GM23338 (cell line): ENCODE data around the gene PSMD13. TPM values are rescaled to one million over a fixed set of nuclear protein-coding genes. Genes with fewer than 3 reads are reported as not detected.

Source experiments
- ATAC-seq: fragments of 200-7000 bp; cut with Tn5 transposase; 3 replicates; pipeline ENCODE4 v1.9.1; 2020
- DNase-seq: peaks from one replicate; pipeline ENCODE4 v3.0.0-alpha.2; 2015; ENCODE audit warnings: low spot score
- H2AFZ ChIP-seq: fragments of 200-600 bp; sonication (generic); 2 replicates; pipeline ENCODE4 v1.8.0; 2016; ENCODE audit warnings: antibody characterized with exemption, mild to moderate bottlenecking, moderate library complexity
- H3F3A ChIP-seq: fragments of 200-600 bp; sonication (generic); replicated peaks from 2 replicates; pipeline ENCODE4 v1.8.0; 2017; ENCODE audit warnings: antibody characterized with exemption, mixed run types, low read depth
- H3K27ac ChIP-seq: fragments of 200-600 bp; sonication (generic); 2 replicates; pipeline ENCODE4 v1.6.1; 2016; ENCODE audit warnings: low read depth
- H3K27me3 ChIP-seq: fragments of 200-600 bp; sonication (generic); 2 replicates; pipeline ENCODE4 v1.8.0; 2016; ENCODE audit warnings: mild to moderate bottlenecking, mixed run types, moderate library complexity; ENCODE audit not compliant: insufficient read depth
- H3K36me3 ChIP-seq: fragments of 200-600 bp; sonication (generic); 2 replicates; pipeline ENCODE4 v1.8.0; 2016; ENCODE audit warnings: mild to moderate bottlenecking; ENCODE audit not compliant: insufficient read depth
- H3K4me1 ChIP-seq: fragments of 200-600 bp; sonication (generic); 2 replicates; pipeline ENCODE4 v1.8.0; 2016; ENCODE audit warnings: mild to moderate bottlenecking, moderate library complexity; ENCODE audit not compliant: insufficient read depth
- H3K4me2 ChIP-seq: fragments of 200-600 bp; sonication (generic); 2 replicates; pipeline ENCODE4 v1.7.1; 2017; ENCODE audit warnings: mixed run types
- H3K4me3 ChIP-seq: fragments of 200-600 bp; sonication (generic); 2 replicates; pipeline ENCODE4 v1.6.1; 2016; ENCODE audit warnings: mixed run types
- H3K79me2 ChIP-seq: fragments of 200-600 bp; sonication (generic); replicated peaks from 2 replicates; pipeline ENCODE4 v1.8.0; 2017; ENCODE audit warnings: mild to moderate bottlenecking; ENCODE audit not compliant: insufficient read depth
- H3K9me2 ChIP-seq: fragments of 200-600 bp; sonication (generic); 2 replicates; pipeline ENCODE4 v1.8.0; 2017; ENCODE audit not compliant: insufficient read depth
- H4K20me1 ChIP-seq: fragments of 200-600 bp; sonication (generic); replicated peaks from 2 replicates; pipeline ENCODE4 v1.8.0; 2017; ENCODE audit warnings: mild to moderate bottlenecking; ENCODE audit not compliant: insufficient read depth
- H3K27ac Mint-ChIP-seq: 2 replicates; pipeline ENCODE4 v1.8.0; 2020; ENCODE audit warnings: inconsistent platforms, mild to moderate bottlenecking, moderate library complexity, mixed read lengths
- H3K27me3 Mint-ChIP-seq: 3 replicates; pipeline ENCODE4 v1.8.0; 2022; ENCODE audit warnings: low read depth, mild to moderate bottlenecking, moderate library complexity, mixed read lengths, inconsistent platforms; ENCODE audit not compliant: insufficient read depth, poor library complexity
- H3K36me3 Mint-ChIP-seq: 3 replicates; pipeline ENCODE4 v1.8.0; 2021; ENCODE audit warnings: low read depth, mild to moderate bottlenecking, inconsistent platforms, moderate library complexity, mixed read lengths
- H3K4me1 Mint-ChIP-seq: 3 replicates; pipeline ENCODE4 v1.8.0; 2020; ENCODE audit warnings: mild to moderate bottlenecking, inconsistent platforms, mixed read lengths
- H3K4me3 Mint-ChIP-seq: 3 replicates; pipeline ENCODE4 v1.8.0; 2021; ENCODE audit warnings: moderate library complexity, mild to moderate bottlenecking, inconsistent platforms, mixed read lengths
- H3K9me3 Mint-ChIP-seq: 3 replicates; pipeline ENCODE4 v1.8.0; 2020; ENCODE audit warnings: moderate library complexity, mild to moderate bottlenecking, inconsistent platforms, mixed read lengths
- CREB1 ChIP-seq: fragments of 250-450 bp; sonication (Bioruptor Pico); IDR thresholded peaks from 2 replicates; pipeline ENCODE4 v1.5.0; 2020; ENCODE audit warnings: low read depth, mild to moderate bottlenecking, moderate library complexity
- CTCF ChIP-seq, 2 experiments: fragments of 200-600 bp in 1 of 2; sonication (generic) in 1 of 2; conservative IDR thresholded peaks; 2 replicates each; pipeline versions ENCODE4 v1.5.1 to v1.6.1; 2016 to 2017; ENCODE audit warnings: antibody characterized with exemption in 2 of 2, low read depth in 2 of 2, mild to moderate bottlenecking in 2 of 2, moderate library complexity in 1 of 2
- ETS1 ChIP-seq: IDR thresholded peaks from 2 replicates; pipeline ENCODE4 v1.6.1; 2016; ENCODE audit warnings: antibody characterized with exemption
- EZH2 ChIP-seq: fragments of 200-600 bp; sonication (generic); IDR thresholded peaks from one replicate; pipeline ENCODE4 v1.8.0; 2017; ENCODE audit warnings: antibody characterized with exemption, mild to moderate bottlenecking, low read depth; ENCODE audit not compliant: unreplicated experiment
- EZH2phosphoT487 ChIP-seq: fragments of 200-600 bp; sonication (generic); IDR thresholded peaks from one replicate; pipeline ENCODE4 v1.8.1; 2018; ENCODE audit warnings: antibody characterized with exemption; ENCODE audit not compliant: unreplicated experiment
- JUNB ChIP-seq: IDR thresholded peaks from one replicate; pipeline ENCODE4 v1.6.1; 2016; ENCODE audit warnings: antibody characterized with exemption; ENCODE audit not compliant: unreplicated experiment
- NANOG ChIP-seq: IDR thresholded peaks from 2 replicates; pipeline ENCODE4 v1.6.1; 2016; ENCODE audit warnings: antibody characterized with exemption, borderline replicate concordance
- POLR2AphosphoS5 ChIP-seq: IDR thresholded peaks from 2 replicates; pipeline ENCODE4 v1.6.1; 2016; ENCODE audit warnings: antibody characterized with exemption, low read depth
- REST ChIP-seq: IDR thresholded peaks from one replicate; pipeline ENCODE4 v1.6.1; 2018; ENCODE audit warnings: antibody characterized with exemption; ENCODE audit not compliant: unreplicated experiment
- STAT1 ChIP-seq: IDR thresholded peaks from one replicate; pipeline ENCODE4 v1.6.1; 2016; ENCODE audit warnings: antibody characterized with exemption; ENCODE audit not compliant: unreplicated experiment
- ZNF114 ChIP-seq: fragments of 250-450 bp; sonication (Bioruptor Pico); IDR thresholded peaks from 2 replicates; pipeline ENCODE4 v1.5.0; 2020; ENCODE audit warnings: mild to moderate bottlenecking, moderate library complexity
- ZNF331 ChIP-seq: fragments of 250-450 bp; sonication (Bioruptor Pico); IDR thresholded peaks from 2 replicates; pipeline ENCODE4 v1.5.0; 2020; ENCODE audit warnings: low read depth, mild to moderate bottlenecking, moderate library complexity
- polyA plus RNA-seq: library from polyadenylated mRNA; unstranded; fragments of >200 nt; fragmentation: Nextera tagmentation; extraction: Ambion mirVana; gene quantifications from 2 replicates; pipeline ENCODE4 v1.2.1, GENCODE V29; 2016
- total RNA-seq: library from RNA; depleted of rRNA; stranded (reverse); fragments of >200 nt; shearing (Covaris generic); gene quantifications from 2 replicates; pipeline ENCODE4 v1.2.3, GENCODE V29; 2014
- TF ChIP-seq, protein P1 (sequence below): fragments of 250-450 bp; sonication (Bioruptor Pico); IDR thresholded peaks from 2 replicates; pipeline ENCODE4 v1.5.0; 2020; ENCODE audit warnings: mild to moderate bottlenecking, moderate library complexity

The PSMD13 gene
- total and polyA plus RNA-seq, 2 experiments from 2014 or later, result 111 to 114 TPM

GRCh38 chr11:294780-295179 lies 58.0 kb downstream of the PSMD13 start:
- Mint-ChIP-seq H3K36me3 (peaks cover 11% of the 10 kb centered on the region; the same call in 2 of the 3 replicates), H3K27me3 (peaks cover 8% of the 10 kb centered on the region), H3K27ac (no peak overlapping the region), H3K9me3 (no peaks in the 10 kb centered on the region), H3K4me3 (no peak overlapping the region), H3K4me1 (peaks cover 19% of the 10 kb centered on the region)
- no peak for ATAC-seq
- H3K27ac ChIP-seq, result no peak overlapping the region
- H3K4me3 ChIP-seq, result no peak overlapping the region
- no peak for TF ChIP-seq JUNB
- no peak for TF ChIP-seq ZNF114
- TF ChIP-seq NANOG, result no peak
- no peak for TF ChIP-seq ZNF331
- TF ChIP-seq CTCF (conservative IDR thresholded peaks at IDR 0.05; ENCODE audit: low read depth in 2 of 2), result no peak
- TF ChIP-seq POLR2AphosphoS5, result no peak
- no peak for TF ChIP-seq ETS1
- TF ChIP-seq, protein P1, sequence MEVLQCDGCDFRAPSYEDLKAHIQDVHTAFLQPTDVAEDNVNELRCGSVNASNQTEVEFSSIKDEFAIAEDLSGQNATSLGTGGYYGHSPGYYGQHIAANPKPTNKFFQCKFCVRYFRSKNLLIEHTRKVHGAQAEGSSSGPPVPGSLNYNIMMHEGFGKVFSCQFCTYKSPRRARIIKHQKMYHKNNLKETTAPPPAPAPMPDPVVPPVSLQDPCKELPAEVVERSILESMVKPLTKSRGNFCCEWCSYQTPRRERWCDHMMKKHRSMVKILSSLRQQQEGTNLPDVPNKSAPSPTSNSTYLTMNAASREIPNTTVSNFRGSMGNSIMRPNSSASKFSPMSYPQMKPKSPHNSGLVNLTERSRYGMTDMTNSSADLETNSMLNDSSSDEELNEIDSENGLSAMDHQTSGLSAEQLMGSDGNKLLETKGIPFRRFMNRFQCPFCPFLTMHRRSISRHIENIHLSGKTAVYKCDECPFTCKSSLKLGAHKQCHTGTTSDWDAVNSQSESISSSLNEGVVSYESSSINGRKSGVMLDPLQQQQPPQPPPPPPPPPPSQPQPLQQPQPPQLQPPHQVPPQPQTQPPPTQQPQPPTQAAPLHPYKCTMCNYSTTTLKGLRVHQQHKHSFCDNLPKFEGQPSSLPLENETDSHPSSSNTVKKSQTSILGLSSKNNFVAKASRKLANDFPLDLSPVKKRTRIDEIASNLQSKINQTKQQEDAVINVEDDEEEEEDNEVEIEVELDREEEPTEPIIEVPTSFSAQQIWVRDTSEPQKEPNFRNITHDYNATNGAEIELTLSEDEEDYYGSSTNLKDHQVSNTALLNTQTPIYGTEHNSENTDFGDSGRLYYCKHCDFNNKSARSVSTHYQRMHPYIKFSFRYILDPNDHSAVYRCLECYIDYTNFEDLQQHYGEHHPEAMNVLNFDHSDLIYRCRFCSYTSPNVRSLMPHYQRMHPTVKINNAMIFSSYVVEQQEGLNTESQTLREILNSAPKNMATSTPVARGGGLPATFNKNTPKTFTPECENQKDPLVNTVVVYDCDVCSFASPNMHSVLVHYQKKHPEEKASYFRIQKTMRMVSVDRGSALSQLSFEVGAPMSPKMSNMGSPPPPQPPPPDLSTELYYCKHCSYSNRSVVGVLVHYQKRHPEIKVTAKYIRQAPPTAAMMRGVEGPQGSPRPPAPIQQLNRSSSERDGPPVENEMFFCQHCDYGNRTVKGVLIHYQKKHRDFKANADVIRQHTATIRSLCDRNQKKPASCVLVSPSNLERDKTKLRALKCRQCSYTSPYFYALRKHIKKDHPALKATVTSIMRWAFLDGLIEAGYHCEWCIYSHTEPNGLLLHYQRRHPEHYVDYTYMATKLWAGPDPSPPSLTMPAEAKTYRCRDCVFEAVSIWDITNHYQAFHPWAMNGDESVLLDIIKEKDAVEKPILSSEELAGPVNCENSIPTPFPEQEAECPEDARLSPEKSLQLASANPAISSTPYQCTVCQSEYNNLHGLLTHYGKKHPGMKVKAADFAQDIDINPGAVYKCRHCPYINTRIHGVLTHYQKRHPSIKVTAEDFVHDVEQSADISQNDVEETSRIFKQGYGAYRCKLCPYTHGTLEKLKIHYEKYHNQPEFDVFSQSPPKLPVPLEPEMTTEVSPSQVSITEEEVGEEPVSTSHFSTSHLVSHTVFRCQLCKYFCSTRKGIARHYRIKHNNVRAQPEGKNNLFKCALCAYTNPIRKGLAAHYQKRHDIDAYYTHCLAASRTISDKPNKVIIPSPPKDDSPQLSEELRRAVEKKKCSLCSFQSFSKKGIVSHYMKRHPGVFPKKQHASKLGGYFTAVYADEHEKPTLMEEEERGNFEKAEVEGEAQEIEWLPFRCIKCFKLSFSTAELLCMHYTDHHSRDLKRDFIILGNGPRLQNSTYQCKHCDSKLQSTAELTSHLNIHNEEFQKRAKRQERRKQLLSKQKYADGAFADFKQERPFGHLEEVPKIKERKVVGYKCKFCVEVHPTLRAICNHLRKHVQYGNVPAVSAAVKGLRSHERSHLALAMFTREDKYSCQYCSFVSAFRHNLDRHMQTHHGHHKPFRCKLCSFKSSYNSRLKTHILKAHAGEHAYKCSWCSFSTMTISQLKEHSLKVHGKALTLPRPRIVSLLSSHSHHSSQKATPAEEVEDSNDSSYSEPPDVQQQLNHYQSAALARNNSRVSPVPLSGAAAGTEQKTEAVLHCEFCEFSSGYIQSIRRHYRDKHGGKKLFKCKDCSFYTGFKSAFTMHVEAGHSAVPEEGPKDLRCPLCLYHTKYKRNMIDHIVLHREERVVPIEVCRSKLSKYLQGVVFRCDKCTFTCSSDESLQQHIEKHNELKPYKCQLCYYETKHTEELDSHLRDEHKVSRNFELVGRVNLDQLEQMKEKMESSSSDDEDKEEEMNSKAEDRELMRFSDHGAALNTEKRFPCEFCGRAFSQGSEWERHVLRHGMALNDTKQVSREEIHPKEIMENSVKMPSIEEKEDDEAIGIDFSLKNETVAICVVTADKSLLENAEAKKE, result no peak
- TF ChIP-seq EZH2phosphoT487, result no peak
- TF ChIP-seq REST, result no peak
- TF ChIP-seq STAT1, result no peak
- no peak for TF ChIP-seq EZH2
- TF ChIP-seq CREB1, result no peak
- H2AFZ ChIP-seq, result no peak overlapping the region
- H3K4me1 ChIP-seq, result peaks cover 3% of the 10 kb centered on the region; the same call in 1 of the 2 replicates
- H3K79me2 ChIP-seq, result no peaks in the 10 kb centered on the region
- no peak for DNase-seq
- H3K36me3 ChIP-seq, result no peaks in the 10 kb centered on the region
- H3K9me2 ChIP-seq, result no peaks in the 10 kb centered on the region
- H4K20me1 ChIP-seq, result no peaks in the 10 kb centered on the region
- no peaks in the 10 kb centered on the region for H3F3A ChIP-seq
- H3K27me3 ChIP-seq, result no peaks in the 10 kb centered on the region
- H3K4me2 ChIP-seq, result no peak overlapping the region
